H1 (cell line): ENCODE data around the gene TPO. TPM values are rescaled to one million over a fixed set of nuclear protein-coding genes. Genes with fewer than 3 reads are reported as not detected.

ENCODE experiments used
- CTCF ChIA-PET: fragments of 300-600 bp; sonication (Branson Sonifier 250); formaldehyde crosslinking; loops from one replicate; lab custom pipeline; 2021; ENCODE audit not compliant: partially characterized antibody; lab: Charles Lee
- POLR2A ChIA-PET: fragments of 300-600 bp; sonication (Branson Sonifier 250); formaldehyde crosslinking; loops from one replicate; lab custom pipeline; 2021; ENCODE audit warnings: inconsistent platforms; ENCODE audit not compliant: partially characterized antibody; lab: Charles Lee
- DNase-seq, 2 experiments: peaks; one replicate each; pipeline versions ENCODE4 v3.0.0 to v3.0.0-alpha.2; 2010 to 2022; ENCODE audit warnings: low spot score in 2 of 2, low read depth in 1 of 2, mixed read lengths in 1 of 2
- FAIRE-seq: peaks from 2 replicates; lab custom pipeline; 2011; peaks lifted over from hg19 to GRCh38; lab: Jason Lieb, UNC
- H2AFZ ChIP-seq: 2 replicates; pipeline ENCODE4 v1.8.1; 2012; ENCODE audit warnings: low read length, inconsistent platforms
- H2AK5ac ChIP-seq: 2 replicates; pipeline ENCODE4 v1.6.1; 2013; ENCODE audit warnings: low read depth, low read length
- H2BK120ac ChIP-seq: replicated peaks from 2 replicates; pipeline ENCODE3; 2013; ENCODE audit warnings: low read depth, low read length, inconsistent platforms
- H2BK12ac ChIP-seq: 2 replicates; pipeline ENCODE4 v1.6.1; 2013; ENCODE audit warnings: low read depth, low read length
- H2BK15ac ChIP-seq: 2 replicates; pipeline ENCODE4 v1.6.1; 2013; ENCODE audit warnings: low read length
- H2BK20ac ChIP-seq: 2 replicates; pipeline ENCODE4 v1.6.1; 2013; ENCODE audit warnings: low read length
- H2BK5ac ChIP-seq: 2 replicates; pipeline ENCODE4 v1.6.1; 2013; ENCODE audit warnings: low read depth, low read length
- H3K14ac ChIP-seq: 2 replicates; pipeline ENCODE4 v1.6.1; 2013; ENCODE audit warnings: inconsistent platforms; ENCODE audit not compliant: insufficient read length
- H3K18ac ChIP-seq: 2 replicates; pipeline ENCODE4 v1.6.1; 2013; ENCODE audit warnings: low read length; ENCODE audit errors: extremely low read depth
- H3K23ac ChIP-seq: 2 replicates; pipeline ENCODE4 v1.6.1; 2013; ENCODE audit warnings: inconsistent platforms; ENCODE audit not compliant: insufficient read length
- H3K23me2 ChIP-seq: 2 replicates; pipeline ENCODE4 v1.6.1; 2013; ENCODE audit warnings: low read depth, low read length
- H3K27ac ChIP-seq: 2 replicates; pipeline ENCODE4 v1.6.1; 2011; ENCODE audit warnings: low read depth, low read length, inconsistent platforms
- H3K27me3 ChIP-seq, 4 experiments: replicated peaks in 1 of 4; 1 replicate in 1 of 4; 2 replicates in 3 of 4; pipeline versions ENCODE4 v1.6.1 to v1.8.1; 2011 to 2013; ENCODE audit warnings: low read length in 3 of 4, mild to moderate bottlenecking in 3 of 4, inconsistent platforms in 2 of 4, mixed read lengths in 2 of 4, moderate library complexity in 1 of 4; ENCODE audit not compliant: control insufficient read depth in 3 of 4, insufficient read depth in 3 of 4; ENCODE audit errors: extremely low read depth in 1 of 4
- H3K36me3 ChIP-seq, 4 experiments: 2 replicates each; pipeline versions ENCODE4 v1.6.1 to v1.8.1; 2011 to 2013; ENCODE audit warnings: mild to moderate bottlenecking in 4 of 4, low read length in 3 of 4, moderate library complexity in 2 of 4, control low read depth in 1 of 4, inconsistent platforms in 1 of 4; ENCODE audit not compliant: insufficient read depth in 4 of 4, control insufficient read depth in 2 of 4
- H3K4ac ChIP-seq: replicated peaks from 2 replicates; pipeline ENCODE3; 2013; ENCODE audit warnings: low read length, low read depth, mixed read lengths, inconsistent platforms; ENCODE audit not compliant: insufficient read length
- H3K4me1 ChIP-seq, 4 experiments: replicated peaks in 1 of 4; 1 replicate in 1 of 4; 2 replicates in 3 of 4; pipeline versions ENCODE4 v1.6.1 to v1.8.1; 2011 to 2013; ENCODE audit warnings: low read length in 3 of 4, inconsistent platforms in 2 of 4, mixed read lengths in 1 of 4; ENCODE audit not compliant: insufficient read depth in 4 of 4, control insufficient read depth in 3 of 4
- H3K4me2 ChIP-seq, 2 experiments: 2 replicates each; pipeline versions ENCODE4 v1.6.1 to v1.8.1; 2011 to 2013; ENCODE audit warnings: low read depth in 2 of 2, low read length in 2 of 2, control low read depth in 1 of 2, inconsistent platforms in 1 of 2, mild to moderate bottlenecking in 1 of 2; ENCODE audit not compliant: insufficient read depth in 1 of 2
- H3K4me3 ChIP-seq, 4 experiments: fragments of 200-600, 300-600 bp in 1 of 4; sonication (generic), shearing (Covaris generic), sonication (Bioruptor Twin) in 1 of 4; 2 replicates each; pipeline versions ENCODE4 v1.5.1 to v1.8.1; 2011 to 2016; ENCODE audit warnings: low read length in 4 of 4, low read depth in 3 of 4, control low read depth in 2 of 4, inconsistent platforms in 2 of 4, mild to moderate bottlenecking in 2 of 4, mixed read lengths in 1 of 4, moderate library complexity in 1 of 4; ENCODE audit not compliant: insufficient read depth in 2 of 4; ENCODE audit errors: extremely low read depth in 1 of 4
- H3K56ac ChIP-seq: replicated peaks from 2 replicates; pipeline ENCODE3; 2013; ENCODE audit warnings: low read depth, mild to moderate bottlenecking, mixed read lengths, low read length, inconsistent platforms; ENCODE audit not compliant: insufficient read length
- H3K79me1 ChIP-seq: 2 replicates; pipeline ENCODE4 v1.6.1; 2013; ENCODE audit warnings: low read depth, low read length, control low read depth
- H3K79me2 ChIP-seq, 2 experiments: 2 replicates each; pipeline versions ENCODE4 v1.6.1 to v1.8.1; 2012 to 2013; ENCODE audit warnings: low read length in 2 of 2, mild to moderate bottlenecking in 2 of 2, inconsistent platforms in 1 of 2; ENCODE audit not compliant: insufficient read depth in 2 of 2, control insufficient read depth in 1 of 2
- H3K9ac ChIP-seq, 4 experiments: replicated peaks in 1 of 4; 1 replicate in 1 of 4; 2 replicates in 3 of 4; pipeline versions ENCODE4 v1.6.1 to v1.8.1; 2011 to 2013; ENCODE audit warnings: low read depth in 3 of 4, low read length in 3 of 4, control low read depth in 2 of 4, mild to moderate bottlenecking in 2 of 4, moderate library complexity in 2 of 4, inconsistent platforms in 1 of 4; ENCODE audit errors: extremely low read depth in 1 of 4
- H3K9me3 ChIP-seq, 2 experiments: 2 replicates each; pipeline versions ENCODE4 v1.6.1 to v1.8.1; 2012 to 2013; ENCODE audit warnings: mild to moderate bottlenecking in 2 of 2, moderate library complexity in 2 of 2, control low read depth in 1 of 2, inconsistent platforms in 1 of 2, low read depth in 1 of 2, low read length in 1 of 2, mixed read lengths in 1 of 2; ENCODE audit not compliant: insufficient read depth in 2 of 2
- H4K20me1 ChIP-seq, 2 experiments: replicated peaks in 1 of 2; 2 replicates each; pipeline versions ENCODE3 to v1.8.1; 2011 to 2013; ENCODE audit warnings: inconsistent platforms in 2 of 2, low read length in 2 of 2, mild to moderate bottlenecking in 1 of 2; ENCODE audit not compliant: insufficient read depth in 2 of 2, control insufficient read depth in 1 of 2
- H4K5ac ChIP-seq: 2 replicates; pipeline ENCODE4 v1.6.1; 2013; ENCODE audit warnings: low read length, low read depth, mixed read lengths, inconsistent platforms; ENCODE audit not compliant: insufficient read length
- H4K8ac ChIP-seq: 2 replicates; pipeline ENCODE4 v1.8.0; 2013; ENCODE audit warnings: mild to moderate bottlenecking, moderate library complexity, low read length, inconsistent platforms; ENCODE audit not compliant: insufficient read depth; ENCODE audit errors: extremely low read depth
- H4K91ac ChIP-seq: replicated peaks from 2 replicates; pipeline ENCODE3; 2013; ENCODE audit warnings: low read length, mixed read lengths, inconsistent platforms; ENCODE audit not compliant: insufficient read length
- ASH2L ChIP-seq: fragments of 200-600, 300-600 bp; sonication (generic); IDR thresholded peaks from one replicate; pipeline ENCODE4 v1.7.1; 2017; ENCODE audit warnings: low read length
- CBX8 ChIP-seq: fragments of 300-800, 300-1000 bp; sonication (generic); IDR thresholded peaks from 2 replicates; pipeline ENCODE4 v1.7.1; 2016; ENCODE audit warnings: low read depth, low read length, borderline replicate concordance
- FOSL1 ChIP-seq: IDR thresholded peaks from 2 replicates; pipeline ENCODE4 v1.6.1; 2011; ENCODE audit warnings: mild to moderate bottlenecking, low read depth, low read length, moderate library complexity; ENCODE audit not compliant: insufficient read depth
- RAD21 ChIP-seq, 2 experiments: IDR thresholded peaks in 1 of 2; conservative IDR thresholded peaks in 1 of 2; 2 replicates each; pipeline ENCODE4 v1.6.1; 2011; ENCODE audit warnings: low read depth in 2 of 2, low read length in 2 of 2, improper control_type of control experiment in 1 of 2, inconsistent platforms in 1 of 2, mild to moderate bottlenecking in 1 of 2, moderate library complexity in 1 of 2
- SIRT6 ChIP-seq: IDR thresholded peaks from one replicate; pipeline ENCODE4 v1.7.1; 2012; ENCODE audit warnings: low read length, inconsistent platforms
- WGBS, 2 experiments: shearing (Covaris generic) in 1 of 2; methylation state at CpG; one replicate each; pipeline versions ENCODE4 v1.1.6 to v1.1.7; 2013 to 2015; ENCODE audit warnings: low lambda C conversion rate in 2 of 2, mixed read lengths in 2 of 2, inconsistent platforms in 1 of 2, low coverage in 1 of 2, missing lambda C conversion rate in 1 of 2; ENCODE audit not compliant: insufficient replicate concordance in 2 of 2, insufficient coverage in 1 of 2, insufficient read length in 1 of 2; ENCODE audit errors: extremely low coverage in 1 of 2, missing lambda C conversion rate in 1 of 2; 5-methylcytosine and 5-hydroxymethylcytosine counted together
- polyA plus RNA-seq, 7 experiments: library from polyadenylated mRNA; depleted of rRNA in 3 of 7; stranded (reverse) in 5 of 7; unstranded in 2 of 7; fragments of >200 nt in 5 of 7; fragments of 200-250 nt in 2 of 7; gene quantifications; 1 replicate in 5 of 7; 2 replicates in 1 of 7; 4 replicates in 1 of 7; pipeline versions ENCODE4 v1.2.1 to v1.2.3, GENCODE V29; 2011 to 2013; ENCODE audit warnings: missing spikeins in 2 of 7, mixed read lengths in 2 of 7
- total RNA-seq: library from RNA; stranded (reverse); fragmentation: NEBNext Ultra II Directional; extraction: Animal tissue kit (Norgen Biotek cat#: 25700); gene quantifications from 2 replicates; pipeline ENCODE4 v1.2.1, GENCODE V29; 2021

The TPO gene
- total and polyA plus RNA-seq, 2 of the 8 experiments (the other 6 are each of a cell fraction or from before 2014, with no cell fraction given), result not detected

GRCh38 chr2:1381644-1382043, 31.6 kb upstream of the TPO start:
- H4K5ac ChIP-seq, result no peak overlapping the region
- CTCF ChIA-PET, result interaction anchor here (1.0 kb wide), 1 partner anchor 9 kb away, joined by 4 read pairs; no protein-coding TSS in a partner anchor
- H3K4me1 ChIP-seq, result peaks cover 0 to 4% (median 0%) of the 10 kb centered on the region in 4 experiments; a peak in 1 of 7 replicates
- H2AK5ac ChIP-seq, result no peak overlapping the region
- no peak overlapping the region for H3K27ac ChIP-seq
- FAIRE-seq (no peak), DNase-seq (no peak)
- no peak overlapping the region for H2BK12ac ChIP-seq
- no peak overlapping the region for H3K4me3 ChIP-seq
- H4K20me1 ChIP-seq, result no peaks in the 10 kb centered on the region
- no peak overlapping the region for H3K56ac ChIP-seq
- POLR2A ChIA-PET, result no interaction called here
- no peak overlapping the region for H2BK120ac ChIP-seq
- no peak overlapping the region for H3K23ac ChIP-seq
- H3K79me2 ChIP-seq, result no peaks in the 10 kb centered on the region
- no peaks in the 10 kb centered on the region for H3K79me1 ChIP-seq
- no peak overlapping the region for H3K18ac ChIP-seq
- H3K4me2 ChIP-seq, result no peak overlapping the region
- H3K9me3 ChIP-seq, result no peaks in the 10 kb centered on the region
- WGBS, 2 experiments, result 78% methylated on average over 3 of the region's 3 CpGs; no CpG with 5 or more reads in 1 of the 2 experiments
- H3K9ac ChIP-seq, result no peak overlapping the region
- no peak overlapping the region for H2BK20ac ChIP-seq
- H3K27me3 ChIP-seq, result no peaks in the 10 kb centered on the region
- no peak overlapping the region for H3K4ac ChIP-seq
- H2BK5ac ChIP-seq, result no peak overlapping the region
- H2AFZ ChIP-seq, result no peak overlapping the region
- no peak overlapping the region for H3K14ac ChIP-seq
- no peak overlapping the region for H2BK15ac ChIP-seq
- H4K91ac ChIP-seq, result no peak overlapping the region
- no peak overlapping the region for H4K8ac ChIP-seq
- no peaks in the 10 kb centered on the region for H3K36me3 ChIP-seq
- H3K23me2 ChIP-seq, result no peaks in the 10 kb centered on the region
- no peak for TF ChIP-seq RAD21 (IDR thresholded peaks at IDR 0.05 in 1 of 2, conservative IDR thresholded peaks at IDR 0.05 in 1 of 2; ENCODE audit: low read depth in 2 of 2, low read length in 2 of 2)
- TF ChIP-seq FOSL1, result no peak
- TF ChIP-seq CBX8, result no peak
- TF ChIP-seq ASH2L, result no peak
- no peak for TF ChIP-seq SIRT6
- TF ChIP-seq, all 59 proteins: peak for 0
